Loucy (cell line): ENCODE measurements around the gene TMSB4X.

Experiments
- CTCF ChIP-seq: fragments of 200-600 bp; sonication (generic); conservative IDR thresholded peaks from 2 replicates; pipeline ENCODE4 v1.5.1; 2014; ENCODE audit warnings: mild to moderate bottlenecking, antibody characterized with exemption, low read length
- EZH2phosphoT487 ChIP-seq: fragments of 200-600 bp; IDR thresholded peaks from 2 replicates; pipeline ENCODE4 v1.6.1; 2018; ENCODE audit warnings: antibody characterized with exemption, mild to moderate bottlenecking, moderate library complexity, borderline replicate concordance

GRCh38 chrX:12971282-12972003 lies 3.5 kb upstream of the TMSB4X start:
- no peak for TF ChIP-seq CTCF
- TF ChIP-seq EZH2phosphoT487 = no peak
